HepG2 (cell line): ENCODE data around the gene CARHSP1. TPM values are rescaled to one million over a fixed set of nuclear protein-coding genes. Genes with fewer than 3 reads are reported as not detected.

Experiments
- EEA1 ChIP-seq: sonication (generic); formaldehyde crosslinking; IDR thresholded peaks from 2 replicates; pipeline ENCODE4 v1.5.1; 2020; ENCODE audit warnings: mild to moderate bottlenecking, missing genetic modification reagents, borderline replicate concordance
- HES4 ChIP-seq: sonication (generic); formaldehyde crosslinking; IDR thresholded peaks from 2 replicates; pipeline ENCODE4 v1.9.0; 2021; ENCODE audit warnings: mild to moderate bottlenecking, missing genetic modification reagents, borderline replicate concordance
- MAZ ChIP-seq, 2 experiments: sonication (generic) in 1 of 2; formaldehyde crosslinking in 1 of 2; IDR thresholded peaks; 2 replicates each; pipeline versions ENCODE4 v1.5.0 to v1.6.1; 2012 to 2020; ENCODE audit warnings: low read depth in 2 of 2, mild to moderate bottlenecking in 2 of 2, borderline replicate concordance in 1 of 2, improper control_type of control experiment in 1 of 2, low read length in 1 of 2, missing genetic modification reagents in 1 of 2, moderate library complexity in 1 of 2
- MED8 ChIP-seq: sonication (generic); formaldehyde crosslinking; IDR thresholded peaks from 2 replicates; pipeline ENCODE4 v1.8.1; 2023; ENCODE audit warnings: mild to moderate bottlenecking, missing genetic modification reagents; ENCODE audit not compliant: insufficient replicate concordance
- PRDM10 ChIP-seq: sonication (generic); formaldehyde crosslinking; IDR thresholded peaks from 2 replicates; pipeline ENCODE4 v1.4.0; 2020; ENCODE audit warnings: low read depth, missing genetic modification reagents
- RAD51 ChIP-seq: fragments of 450-650 bp; IDR thresholded peaks from 2 replicates; pipeline ENCODE4 v1.6.1; 2016; ENCODE audit warnings: borderline replicate concordance
- RARA ChIP-seq: IDR thresholded peaks from 2 replicates; pipeline ENCODE4 v1.6.1; 2016; ENCODE audit warnings: missing genetic modification reagents, missing compliant biosample characterization
- RBM39 ChIP-seq: fragments of 200-400 bp; formaldehyde crosslinking; IDR thresholded peaks from one replicate; pipeline ENCODE4 v1.6.1; 2018; ENCODE audit warnings: antibody characterized with exemption, mild to moderate bottlenecking, low read depth, low read length; ENCODE audit not compliant: poor library complexity, severe bottlenecking
- SRSF1 ChIP-seq: fragments of 200-400 bp; formaldehyde crosslinking; optimal IDR thresholded peaks from 2 replicates; pipeline ENCODE3; 2017; ENCODE audit warnings: mild to moderate bottlenecking, low read depth, low read length, moderate library complexity
- ZHX1 ChIP-seq: sonication (generic); formaldehyde crosslinking; IDR thresholded peaks from 2 replicates; pipeline ENCODE4 v1.8.1; 2022; ENCODE audit warnings: low read depth, mild to moderate bottlenecking, missing genetic modification reagents
- ZNF160 ChIP-seq: sonication (generic); formaldehyde crosslinking; IDR thresholded peaks from 2 replicates; pipeline ENCODE4 v1.8.0; 2022; ENCODE audit warnings: mild to moderate bottlenecking, inconsistent platforms, missing genetic modification reagents
- ZNF441 ChIP-seq: sonication (generic); formaldehyde crosslinking; IDR thresholded peaks from 2 replicates; pipeline ENCODE4 v1.7.0; 2021; ENCODE audit warnings: missing genetic modification reagents, borderline replicate concordance
- ZNF564 ChIP-seq: sonication (generic); formaldehyde crosslinking; IDR thresholded peaks from 2 replicates; pipeline ENCODE4 v1.8.1; 2023; ENCODE audit warnings: mild to moderate bottlenecking, missing genetic modification reagents
- ZNF776 ChIP-seq: sonication (generic); formaldehyde crosslinking; IDR thresholded peaks from 2 replicates; pipeline ENCODE4 v1.4.0; 2020; ENCODE audit warnings: mild to moderate bottlenecking, missing genetic modification reagents
- ZXDC ChIP-seq: sonication (generic); formaldehyde crosslinking; IDR thresholded peaks from 2 replicates; pipeline ENCODE4 v1.5.0; 2020; ENCODE audit warnings: mild to moderate bottlenecking, missing genetic modification reagents
- polyA plus RNA-seq, 8 experiments: library from polyadenylated mRNA; depleted of rRNA in 3 of 8; stranded (reverse) in 7 of 8; unstranded in 1 of 8; fragments of >200 nt; fragmentation: Illumina TruSeq in 4 of 8; extraction: Trizol in 4 of 8; gene quantifications; 2 replicates each; pipeline versions ENCODE4 v1.2.1 to v1.2.3, GENCODE V29; 2011 to 2016; ENCODE audit warnings: low read depth in 4 of 8, missing spikeins in 1 of 8, mixed read lengths in 1 of 8; ENCODE audit not compliant: insufficient read depth in 1 of 8
- total RNA-seq, 5 experiments: library from RNA; depleted of rRNA; stranded (reverse); fragments of >200 nt; fragmentation: Illumina TruSeq; extraction: Trizol; gene quantifications; 2 replicates each; pipeline ENCODE4 v1.2.3, GENCODE V29; 2016; ENCODE audit warnings: low read depth in 1 of 5
- TF ChIP-seq, protein P1 (sequence below): sonication (generic); formaldehyde crosslinking; IDR thresholded peaks from 2 replicates; pipeline ENCODE4 v1.8.1; 2023; ENCODE audit warnings: mild to moderate bottlenecking, moderate library complexity, missing genetic modification reagents
- TF ChIP-seq, protein P2 (sequence below): IDR thresholded peaks from 2 replicates; pipeline ENCODE4 v1.6.1; 2016; ENCODE audit warnings: mild to moderate bottlenecking, missing biosample characterization, missing genetic modification reagents

Gene CARHSP1
- total and polyA plus RNA-seq, 2 of the 13 experiments (the other 11 are each of a cell fraction or from before 2014, with no cell fraction given): 173 to 345 TPM

DNA sequence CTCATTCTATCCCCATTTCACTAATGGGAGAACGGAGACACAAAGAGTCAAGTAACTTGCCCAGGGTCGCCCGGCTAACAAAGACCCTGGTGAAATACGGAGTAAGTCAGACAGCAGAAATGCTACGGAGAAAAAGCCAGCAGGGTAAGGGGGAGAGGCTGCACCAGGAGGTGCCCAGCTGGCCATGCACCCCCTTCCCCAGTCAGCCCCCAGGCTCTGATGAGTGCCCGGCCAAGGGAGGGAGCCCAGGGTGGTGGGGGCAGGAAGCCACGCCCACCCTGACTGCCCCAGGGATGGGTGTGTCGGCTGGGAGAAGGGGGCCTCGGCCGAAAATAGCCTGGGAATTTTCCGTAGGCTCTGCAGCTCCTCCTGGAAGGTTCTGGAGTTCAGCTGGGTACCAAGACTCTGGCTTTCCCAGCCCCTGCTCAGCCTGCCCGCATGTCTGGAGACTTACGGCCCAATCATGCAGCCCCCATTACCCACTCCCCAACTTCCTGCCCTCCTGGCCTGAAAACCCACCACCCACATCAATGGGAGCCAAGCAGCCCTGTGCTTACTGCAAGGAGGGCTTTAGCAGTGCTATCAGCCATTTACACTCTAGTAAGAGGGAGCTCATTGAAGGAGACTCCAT lies 4.2 kb downstream of the CARHSP1 start (continued):
- TF ChIP-seq, protein P1, sequence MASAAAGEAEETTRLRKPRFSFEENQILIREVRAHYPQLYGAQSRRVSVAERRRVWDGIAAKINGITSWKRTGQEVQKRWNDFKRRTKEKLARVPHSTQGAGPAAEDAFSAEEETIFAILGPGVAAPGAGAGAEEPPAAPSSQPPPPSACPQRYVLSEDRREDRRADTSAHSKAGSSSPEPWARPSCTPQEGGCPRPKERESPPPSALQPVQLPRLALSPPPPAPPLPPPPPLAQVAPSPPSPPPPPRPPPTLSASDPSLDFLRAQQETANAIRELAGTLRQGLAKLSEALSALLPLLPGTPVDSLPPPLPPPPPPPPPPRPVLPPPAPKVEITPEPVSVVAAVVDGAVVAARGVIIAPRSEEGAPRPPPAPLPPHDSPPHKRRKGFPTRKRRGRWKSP (CRISPR knock-in tag): 0 out of 2 replicates have a peak, but pooled peaks have one; percentile 19
- TF ChIP-seq HES4 (CRISPR knock-in tag) (no peak), ZNF776 (CRISPR knock-in tag) (no peak), PRDM10 (CRISPR knock-in tag) (0 out of 2 replicates have a peak, but pooled peaks have one; percentile 11), ZNF441 (no peak), RBM39 (peak; percentile 19), ZHX1 (no peak; the same call in 1 of the 2 replicates), RARA (CRISPR knock-in tag) (no peak), ZNF564 (CRISPR knock-in tag) (0 out of 2 replicates have a peak, but pooled peaks have one; percentile 20), EEA1 (CRISPR knock-in tag) (peak; percentile 29; the same call in 1 of the 2 replicates), SRSF1 (peak; percentile 34), ZNF160 (CRISPR knock-in tag) (no peak), RAD51 (no peak), MED8 (no peak), ZXDC (CRISPR knock-in tag) (0 out of 2 replicates have a peak, but pooled peaks have one; percentile 32), MAZ (IDR thresholded peaks at IDR 0.05; ENCODE audit: borderline replicate concordance, low read depth, low read length) (no peak), MAZ (CRISPR knock-in tag; IDR thresholded peaks at IDR 0.05; ENCODE audit: low read depth) (no peak)
- TF ChIP-seq, protein P2, sequence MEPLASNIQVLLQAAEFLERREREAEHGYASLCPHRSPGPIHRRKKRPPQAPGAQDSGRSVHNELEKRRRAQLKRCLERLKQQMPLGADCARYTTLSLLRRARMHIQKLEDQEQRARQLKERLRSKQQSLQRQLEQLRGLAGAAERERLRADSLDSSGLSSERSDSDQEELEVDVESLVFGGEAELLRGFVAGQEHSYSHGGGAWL (CRISPR knock-in tag): no peak
